MCF 10A (cell line): ENCODE results near the gene TADA2A. TPM values are rescaled to one million over a fixed set of nuclear protein-coding genes. Genes with fewer than 3 reads are reported as not detected.
A peak's percentile ranks its signal among the peaks of the same experiment; 100 is the strongest.

Experiments used
- BruUV-seq: library from RNA; stranded (reverse); fragments of 400-500 nt; replicated peaks from 2 replicates; lab custom pipeline; 2021; lab: Mats Ljungman, UMichigan
- CTCF ChIA-PET: fragments of 300-600 bp; sonication (Branson Sonifier 250); formaldehyde crosslinking; extraction: SDS; loops from one replicate; lab custom pipeline; 2021; ENCODE audit warnings: antibody characterized with exemption, inconsistent platforms; lab: Yijun Ruan, JAX
- POLR2A ChIA-PET: fragments of 300-600, 350-650 bp; sonication (Branson Sonifier 250); formaldehyde crosslinking; extraction: SDS; loops from one replicate; lab custom pipeline; 2020; ENCODE audit warnings: antibody characterized with exemption, inconsistent platforms; lab: Yijun Ruan, JAX
- DNase-seq: peaks from one replicate; pipeline ENCODE4 v3.0.0-alpha.2; 2018; ENCODE audit not compliant: unreplicated experiment
- H3K27ac Mint-ChIP-seq: one replicate; pipeline ENCODE4 v1.8.0; 2022; ENCODE audit warnings: mild to moderate bottlenecking, low read depth, mixed read lengths; ENCODE audit not compliant: unreplicated experiment
- H3K27me3 Mint-ChIP-seq: one replicate; pipeline ENCODE4 v1.8.0; 2022; ENCODE audit warnings: mixed read lengths; ENCODE audit not compliant: insufficient read depth, unreplicated experiment
- H3K36me3 Mint-ChIP-seq: one replicate; pipeline ENCODE4 v1.8.0; 2022; ENCODE audit warnings: mild to moderate bottlenecking, moderate library complexity, mixed read lengths; ENCODE audit not compliant: insufficient read depth, unreplicated experiment
- H3K4me1 Mint-ChIP-seq: one replicate; pipeline ENCODE4 v1.8.0; 2022; ENCODE audit warnings: mixed read lengths; ENCODE audit not compliant: insufficient read depth, unreplicated experiment
- H3K4me3 Mint-ChIP-seq: one replicate; pipeline ENCODE4 v1.8.0; 2022; ENCODE audit warnings: mild to moderate bottlenecking, moderate library complexity, mixed read lengths; ENCODE audit not compliant: unreplicated experiment
- H3K9me3 Mint-ChIP-seq: one replicate; pipeline ENCODE4 v1.8.0; 2022; ENCODE audit warnings: mixed read lengths; ENCODE audit not compliant: unreplicated experiment
- intact Hi-C: fragments of 100-400 bp; cut with micrococcal nuclease; formaldehyde crosslinking; loops from 2 replicates; pipeline ENCODE4 v1.14.1; 2022
- total RNA-seq: library from RNA; stranded (reverse); gene quantifications from 2 replicates; pipeline ENCODE4 v1.2.3, GENCODE V29; 2022
- TF ChIP-seq, protein P1 (sequence below): fragments of 200-600 bp; IDR thresholded peaks from one replicate; pipeline ENCODE4 v1.8.0; 2022; ENCODE audit warnings: antibody characterized with exemption, mild to moderate bottlenecking; ENCODE audit not compliant: unreplicated experiment

TADA2A gene
- total RNA-seq, 1 experiment from 2014 or later: 31.3 TPM

DNA sequence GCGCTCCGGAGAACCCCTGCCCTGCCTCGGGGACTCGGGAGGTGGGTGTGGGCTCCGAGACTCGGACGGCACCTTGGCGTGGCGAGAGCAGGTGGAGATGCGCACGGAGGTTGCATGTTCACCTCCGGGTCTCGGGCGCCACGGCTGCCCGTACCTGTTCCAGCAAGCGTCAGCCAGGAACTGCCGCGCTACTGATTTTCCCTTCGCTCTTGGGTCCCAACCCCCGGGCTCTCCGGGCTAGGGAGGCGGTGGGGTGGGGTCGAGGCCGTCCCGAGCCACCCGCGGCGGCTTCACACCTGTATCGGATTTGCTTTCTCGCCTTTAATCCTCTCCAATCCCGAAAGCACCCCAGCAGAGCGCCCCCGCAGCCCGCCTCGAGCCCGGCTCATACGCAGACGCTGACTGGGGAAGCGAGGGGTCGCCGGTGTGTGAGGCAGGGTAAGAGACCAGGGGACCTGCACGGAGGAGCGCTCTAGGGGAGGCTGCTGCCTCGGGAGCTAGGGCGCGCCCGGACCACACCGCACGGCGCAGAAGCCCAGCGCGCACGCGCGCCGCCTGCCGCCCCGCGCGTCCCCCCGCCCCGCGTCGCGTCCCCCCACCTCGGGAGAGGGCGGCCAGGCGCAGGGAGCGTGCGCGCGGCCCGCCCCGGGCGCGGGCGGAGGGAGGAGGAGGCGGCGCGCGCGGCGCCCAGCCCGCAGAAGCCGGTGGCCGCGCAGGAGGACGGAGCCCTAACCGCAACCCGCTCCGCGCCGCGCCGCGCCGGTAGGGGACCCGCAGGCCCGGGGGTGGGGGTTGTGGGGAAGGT lies 82.7 kb downstream of the TADA2A start, which contains the start of gene DUSP14:
Gene DUSP14, plus strand, starts transcription at position 695 of the 805 bp plus-strand sequence. CDS start 22,382 bp downstream, outside the sequence.
- no peaks in the 10 kb centered on the region for H3K9me3 Mint-ChIP-seq
- H3K36me3 Mint-ChIP-seq: peaks cover 9% of the 10 kb centered on the region
- no peaks in the 10 kb centered on the region for H3K27me3 Mint-ChIP-seq
- intact Hi-C loops: loop anchor here (2.0 to 5.0 kb wide), 2 partner anchors 42 to 83 kb away; partner anchors contain the start of genes ACACA and TADA2A
- peaks cover 33% of the 10 kb centered on the region for H3K4me1 Mint-ChIP-seq
- H3K4me3 Mint-ChIP-seq: peak within 1 kb of the TSS; percentile 92
- TF ChIP-seq, protein P1, sequence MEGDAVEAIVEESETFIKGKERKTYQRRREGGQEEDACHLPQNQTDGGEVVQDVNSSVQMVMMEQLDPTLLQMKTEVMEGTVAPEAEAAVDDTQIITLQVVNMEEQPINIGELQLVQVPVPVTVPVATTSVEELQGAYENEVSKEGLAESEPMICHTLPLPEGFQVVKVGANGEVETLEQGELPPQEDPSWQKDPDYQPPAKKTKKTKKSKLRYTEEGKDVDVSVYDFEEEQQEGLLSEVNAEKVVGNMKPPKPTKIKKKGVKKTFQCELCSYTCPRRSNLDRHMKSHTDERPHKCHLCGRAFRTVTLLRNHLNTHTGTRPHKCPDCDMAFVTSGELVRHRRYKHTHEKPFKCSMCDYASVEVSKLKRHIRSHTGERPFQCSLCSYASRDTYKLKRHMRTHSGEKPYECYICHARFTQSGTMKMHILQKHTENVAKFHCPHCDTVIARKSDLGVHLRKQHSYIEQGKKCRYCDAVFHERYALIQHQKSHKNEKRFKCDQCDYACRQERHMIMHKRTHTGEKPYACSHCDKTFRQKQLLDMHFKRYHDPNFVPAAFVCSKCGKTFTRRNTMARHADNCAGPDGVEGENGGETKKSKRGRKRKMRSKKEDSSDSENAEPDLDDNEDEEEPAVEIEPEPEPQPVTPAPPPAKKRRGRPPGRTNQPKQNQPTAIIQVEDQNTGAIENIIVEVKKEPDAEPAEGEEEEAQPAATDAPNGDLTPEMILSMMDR: no peak
- peak within 1 kb of the TSS; percentile 79 for H3K27ac Mint-ChIP-seq
- POLR2A ChIA-PET: interaction anchor here (0.6 to 8.1 kb wide), 25 partner anchors 9 to 860 kb away, joined by 3 to 130 read pairs (median 5); partner anchors contain the start of genes ACACA, SYNRG and TADA2A
- CTCF ChIA-PET: no interaction called here
- DNase-seq: peak; percentile 80
- no TSS peak for BruUV-seq

DNA sequence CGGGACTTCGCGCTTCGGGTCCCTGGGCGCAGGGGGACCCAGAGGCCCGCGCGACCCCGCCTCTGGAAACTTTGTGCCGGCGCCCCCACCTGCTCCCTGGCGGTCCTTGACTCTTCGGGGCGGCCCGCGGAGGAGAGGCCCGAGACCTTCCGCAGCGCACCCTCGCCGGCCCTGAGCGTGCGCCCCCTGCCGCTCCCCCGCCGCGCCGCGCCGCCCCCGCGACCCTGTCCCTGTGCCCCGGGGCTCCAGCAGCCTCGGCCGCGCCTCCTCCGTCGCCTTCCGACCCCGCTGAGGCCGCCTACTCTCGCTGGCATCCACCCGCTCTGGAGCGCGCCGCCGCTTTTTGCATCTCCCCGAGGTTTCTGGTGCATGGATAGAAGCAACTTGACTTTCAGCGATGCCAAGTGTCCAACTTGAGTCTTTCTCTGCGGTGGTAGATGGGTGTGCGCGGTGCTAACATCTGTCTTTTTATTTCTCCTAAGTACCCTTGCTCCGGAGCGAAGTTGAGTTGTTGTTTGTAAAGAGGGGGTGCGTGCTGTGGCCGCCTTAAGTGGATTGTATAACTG lies 83.4 kb downstream of the TADA2A start:
- H3K27me3 Mint-ChIP-seq: no peaks in the 10 kb centered on the region
- peaks cover 12% of the 10 kb centered on the region for H3K36me3 Mint-ChIP-seq
- ChIA-PET POLR2A (interaction anchor here (0.6 to 8.1 kb wide), 26 partner anchors 9 to 134 kb away, joined by 3 to 130 read pairs (median 8); partner anchors contain the start of genes ACACA, SYNRG and TADA2A), CTCF (interaction anchor here (0.7 to 1.4 kb wide), 2 partner anchors 60 to 325 kb away, joined by 3 to 4 read pairs; no protein-coding TSS in a partner anchor)
- H3K4me3 Mint-ChIP-seq: peak overlapping the region; percentile 92
- peak overlapping the region; percentile 78 for H3K27ac Mint-ChIP-seq
- H3K4me1 Mint-ChIP-seq: peaks cover 36% of the 10 kb centered on the region
- intact Hi-C loops: loop anchor here (2.0 to 5.0 kb wide), 2 partner anchors 43 to 83 kb away; partner anchors contain the start of genes ACACA and TADA2A
- no TSS peak for BruUV-seq
- H3K9me3 Mint-ChIP-seq: no peaks in the 10 kb centered on the region
- TF ChIP-seq, protein P1: peak; percentile 23
- peak; percentile 65 for DNase-seq

- CTCF ChIA-PET: interaction anchor here (0.6 to 2.1 kb wide), 6 partner anchors 55 to 324 kb away, joined by 3 to 9 read pairs (median 4); no protein-coding TSS in a partner anchor
Measured at GRCh38 chr17:37490638-37491614, 84.2 kb downstream of the TADA2A start.

More at GRCh38 chr17:37490638-37491614, 84.2 kb downstream of the TADA2A start:
- H3K27me3 Mint-ChIP-seq: no peaks in the 10 kb centered on the region
- H3K9me3 Mint-ChIP-seq: no peaks in the 10 kb centered on the region
- peak; percentile 92 for DNase-seq
- TF ChIP-seq, protein P1: no peak
- H3K4me3 Mint-ChIP-seq: peak overlapping the region; percentile 92
- BruUV-seq: no TSS peak
- H3K4me1 Mint-ChIP-seq: peaks cover 36% of the 10 kb centered on the region
- H3K36me3 Mint-ChIP-seq: peaks cover 12% of the 10 kb centered on the region
- intact Hi-C loops: loop anchor here (2.0 to 5.0 kb wide), 2 partner anchors 44 to 84 kb away; partner anchors contain the start of genes ACACA and TADA2A
- POLR2A ChIA-PET: interaction anchor here (0.6 to 8.1 kb wide), 31 partner anchors 8 to 944 kb away, joined by 3 to 130 read pairs (median 4); partner anchors contain the start of genes ACACA, SYNRG and TADA2A
- peak overlapping the region; percentile 78 for H3K27ac Mint-ChIP-seq
